GM21529 (cell line): ENCODE data around the gene PRSS57.
"Not testable (repeated sequence)": the region's sequence is repeated elsewhere in the genome, so short reads cannot be mapped to it uniquely, and the experiment has no call there.

Experiments used
- ATAC-seq: cut with Tn5 transposase; IDR thresholded peaks from one replicate; pipeline ENCODE4 v1.9.1; 2021; ENCODE audit not compliant: unreplicated experiment

The PRSS57 gene

GRCh38 chr19:695352-695949, at the start of gene PRSS57:
Gene PRSS57 (minus strand): TSS chr19:695452. CDS start chr19:695430, 22 bp downstream.
- ATAC-seq: no peak

GRCh38 chr19:743168-743687, 48.0 kb upstream of the PRSS57 start:
- no peak for ATAC-seq

DNA sequence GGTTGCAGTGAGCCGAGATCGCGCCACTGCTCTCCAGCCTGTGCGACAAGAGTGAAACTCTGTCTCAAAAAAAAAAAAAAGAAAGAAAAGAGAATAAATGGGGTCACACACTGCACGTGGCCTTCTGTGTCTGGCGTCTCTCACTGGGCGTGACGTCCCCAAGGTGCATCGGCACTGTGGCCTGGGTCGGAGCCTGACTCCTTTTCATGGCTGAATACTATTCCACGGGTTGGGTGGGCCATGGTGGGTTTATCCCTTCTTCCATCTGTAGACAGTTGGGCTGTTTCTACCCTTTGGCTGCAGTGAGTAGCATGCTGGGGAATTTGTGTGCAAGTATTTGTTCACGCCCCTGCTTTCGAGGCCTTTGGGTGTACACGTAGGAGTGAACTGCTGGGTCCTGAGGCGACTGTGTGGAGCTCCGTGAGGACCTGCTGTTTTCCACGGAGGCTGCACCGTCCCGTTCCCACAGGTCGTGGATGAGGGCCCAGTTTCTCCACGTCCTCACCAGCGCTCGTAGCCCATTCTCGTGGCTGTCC, 47.4 kb upstream of the PRSS57 start:
- ATAC-seq: no peak

DNA sequence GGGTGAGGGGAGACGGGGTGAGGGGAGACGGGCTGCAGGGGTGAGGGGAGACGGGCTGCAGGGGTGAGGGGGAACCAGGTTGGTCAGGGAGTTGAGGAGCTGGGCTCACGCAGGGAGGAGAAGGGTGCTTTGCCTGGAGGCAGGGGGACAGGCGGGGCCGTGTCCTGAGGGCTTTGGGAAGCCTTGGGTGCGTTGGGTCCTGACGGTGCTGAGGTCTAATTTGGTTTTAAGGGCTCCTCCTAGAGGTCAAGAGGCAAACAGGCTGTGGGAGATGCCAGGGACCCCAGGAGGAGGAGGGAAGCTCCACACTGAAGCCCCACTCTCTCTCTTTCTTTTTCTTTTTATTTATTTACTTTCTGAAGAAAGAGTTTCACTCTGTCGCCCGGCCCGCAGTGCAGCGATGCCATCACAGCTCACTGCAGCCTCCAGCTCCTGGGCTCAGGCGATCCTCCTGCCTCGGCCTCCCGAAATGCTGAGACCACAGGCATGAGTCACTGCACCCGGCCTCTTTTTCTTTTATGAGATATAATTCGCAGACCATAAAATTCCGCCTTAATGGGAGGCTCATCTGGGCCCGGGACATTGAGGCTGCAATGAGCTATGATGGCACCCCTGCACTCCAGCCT, 46.4 kb upstream of the PRSS57 start:
- ATAC-seq: no peak

- ATAC-seq: not testable (repeated sequence)
Observed at GRCh38 chr19:740816-741505, 45.7 kb upstream of the PRSS57 start.

DNA sequence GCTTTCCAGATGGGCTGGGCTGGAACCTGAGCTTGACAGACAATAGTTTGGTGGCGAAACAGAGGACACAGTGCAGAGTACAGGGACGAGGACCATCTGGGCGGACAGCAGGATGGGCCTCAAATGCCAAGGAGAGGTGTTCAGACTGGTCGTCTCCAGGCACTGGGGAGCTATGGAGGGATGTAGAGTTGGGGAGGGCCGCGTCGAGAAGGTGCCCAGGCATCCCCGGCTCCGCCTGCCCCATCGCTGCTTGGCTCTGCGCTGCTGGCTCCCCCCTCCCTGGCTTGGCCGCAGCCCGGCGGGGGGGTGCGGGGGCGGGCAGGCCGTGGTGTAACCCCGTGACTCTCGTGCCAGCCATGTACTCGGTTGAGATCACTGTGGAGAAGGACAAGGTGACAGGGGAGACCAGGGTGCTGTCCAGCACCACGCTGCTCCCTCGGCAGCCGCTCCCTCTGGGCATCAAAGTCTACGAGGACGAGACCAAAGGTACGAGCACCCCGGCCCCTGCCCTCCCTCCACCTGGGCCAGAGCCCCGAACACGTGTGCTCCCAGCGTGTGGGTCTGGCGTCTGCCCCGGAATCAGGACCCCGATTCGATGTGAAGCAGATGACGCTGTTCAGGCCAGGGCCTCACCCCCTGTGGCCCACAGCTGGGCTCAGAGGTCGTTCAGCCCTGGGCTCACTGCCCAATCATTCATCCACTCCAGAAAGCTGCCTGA, 44.9 kb upstream of the PRSS57 start:
- ATAC-seq: no peak

GRCh38 chr19:738509-739128, 43.4 kb upstream of the PRSS57 start:
- no peak for ATAC-seq

GRCh38 chr19:737591-738093, 42.4 kb upstream of the PRSS57 start:
- no peak for ATAC-seq

- ATAC-seq: no peak
Observed at GRCh38 chr19:736125-736524, 40.9 kb upstream of the PRSS57 start.

- no peak for ATAC-seq
Observed at GRCh38 chr19:734716-735115, 39.5 kb upstream of the PRSS57 start.

GRCh38 chr19:732148-733069, 37.2 kb upstream of the PRSS57 start:
- no peak for ATAC-seq

DNA sequence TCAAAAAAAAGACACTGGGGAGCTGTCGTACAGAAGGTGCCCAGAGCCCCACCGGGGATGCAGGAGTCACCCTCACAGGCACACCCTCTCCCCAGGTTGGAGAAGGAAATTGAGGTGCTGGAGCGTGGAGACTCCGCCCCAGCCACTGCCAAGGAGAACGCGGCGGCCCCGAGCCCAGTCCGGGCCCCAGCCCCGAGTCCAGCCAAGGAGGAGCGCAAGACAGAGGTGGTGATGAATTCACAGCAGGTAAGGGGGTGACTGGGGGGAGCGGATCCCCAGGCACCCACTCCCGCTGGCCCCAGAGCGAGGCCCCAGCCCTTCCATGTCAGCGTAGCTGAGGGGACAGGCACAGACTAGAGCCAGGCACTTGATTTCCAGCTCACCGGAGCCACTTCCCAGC, 35.7 kb upstream of the PRSS57 start:
- ATAC-seq: no peak

- ATAC-seq: no peak
Observed at GRCh38 chr19:729965-730668, 34.9 kb upstream of the PRSS57 start.

DNA sequence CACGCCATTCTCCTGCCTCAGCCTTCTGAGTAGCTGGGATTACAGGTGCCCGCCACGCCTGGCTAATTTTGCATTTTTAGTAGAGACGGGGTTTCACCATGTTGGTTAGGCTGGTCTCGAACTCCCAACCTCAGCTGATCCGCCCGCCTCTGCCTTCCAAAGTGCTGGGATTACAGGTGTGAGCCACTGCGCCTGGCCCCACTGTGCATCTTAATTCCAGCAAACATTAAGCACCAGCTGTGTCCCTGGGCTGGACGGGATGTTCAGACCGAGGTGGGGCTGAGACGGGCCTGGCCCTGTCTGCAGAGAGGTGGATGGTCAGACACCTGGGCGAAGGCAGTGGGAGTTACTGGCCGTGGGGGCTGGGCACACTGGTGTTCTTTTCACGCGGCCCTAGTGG, 34.3 kb upstream of the PRSS57 start:
- ATAC-seq: not testable (repeated sequence)

DNA sequence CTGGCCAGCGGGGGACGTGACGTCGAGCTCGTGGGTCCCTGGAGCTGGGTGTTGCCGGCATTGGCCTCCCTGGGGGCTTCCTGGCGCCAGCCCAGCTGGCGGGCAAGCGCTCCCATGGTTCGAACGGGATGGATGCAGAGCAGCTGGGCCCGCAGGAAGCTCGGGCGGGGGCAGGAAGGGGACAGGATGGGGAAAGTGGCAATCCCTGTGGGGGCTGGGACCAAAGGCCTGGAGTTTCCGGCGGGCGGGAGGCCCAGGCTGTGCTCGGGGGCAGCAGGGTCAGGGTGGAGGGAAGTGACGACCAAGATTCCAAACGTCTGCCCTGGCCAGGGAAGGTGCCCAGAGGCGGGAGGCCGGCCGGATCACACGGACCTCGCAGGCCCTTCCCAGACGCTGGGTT, 32.8 kb upstream of the PRSS57 start:
- ATAC-seq: no peak

GRCh38 chr19:726993-727956, 32.0 kb upstream of the PRSS57 start:
- ATAC-seq: no peak

DNA sequence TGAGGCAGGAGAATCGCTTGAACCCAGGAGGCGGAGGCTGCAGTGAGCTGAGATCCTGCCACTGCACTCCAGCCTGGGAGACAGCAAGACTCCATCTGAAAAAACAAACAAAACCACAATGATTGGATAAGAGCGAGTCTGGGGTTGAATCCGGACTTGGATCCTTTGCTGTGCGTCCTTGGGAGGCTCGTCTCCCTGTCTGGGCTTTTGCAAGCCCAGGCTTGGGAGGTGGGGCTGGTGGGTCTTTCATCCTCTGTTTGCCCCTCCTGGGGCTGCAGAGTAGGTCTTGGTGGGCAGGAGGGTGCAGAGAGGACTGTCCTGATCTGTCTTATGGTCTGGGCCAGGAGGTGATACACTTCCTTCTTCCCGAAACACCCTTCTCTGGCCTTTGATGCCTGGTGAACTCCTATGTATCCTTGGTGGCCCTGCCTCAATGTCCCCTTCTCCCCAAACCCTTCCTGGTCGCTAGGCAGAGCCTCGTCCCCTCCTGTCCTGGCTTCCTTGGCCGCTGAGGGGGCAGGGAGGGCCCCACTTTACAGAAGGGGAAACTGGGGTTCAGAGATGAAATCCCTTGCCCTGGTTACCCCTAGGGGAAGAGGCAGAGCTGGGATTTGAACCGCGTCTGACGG, 30.3 kb upstream of the PRSS57 start:
- ATAC-seq: no peak
